GM15510 (cell line): ENCODE data around the gene MFN1.

Experiments used
- POLR2A ChIP-seq: IDR thresholded peaks from 3 replicates; pipeline ENCODE4 v1.6.1; 2011; ENCODE audit warnings: borderline replicate concordance; ENCODE audit not compliant: insufficient read length; ENCODE audit errors: extremely low read depth

The MFN1 gene

DNA sequence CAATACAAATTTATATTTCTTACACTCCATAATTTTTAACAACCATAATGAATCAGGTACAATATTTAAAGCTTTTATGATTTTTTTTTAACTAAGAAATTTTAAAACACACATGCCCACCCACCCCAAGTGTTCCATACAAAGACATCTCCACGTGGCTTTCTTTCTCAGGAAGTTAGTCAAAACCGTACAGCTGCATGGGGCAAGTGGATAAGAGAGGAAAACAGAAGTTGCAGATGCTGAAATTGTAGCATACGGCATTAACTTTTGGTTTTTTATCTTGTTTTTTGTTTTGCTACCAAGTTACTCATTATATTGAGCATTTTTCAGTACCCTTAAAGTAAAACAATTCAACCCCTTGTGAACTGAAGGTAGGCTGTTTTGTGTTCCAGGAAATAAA lies 89.0 kb downstream of the MFN1 start:
- no peak for TF ChIP-seq POLR2A

DNA sequence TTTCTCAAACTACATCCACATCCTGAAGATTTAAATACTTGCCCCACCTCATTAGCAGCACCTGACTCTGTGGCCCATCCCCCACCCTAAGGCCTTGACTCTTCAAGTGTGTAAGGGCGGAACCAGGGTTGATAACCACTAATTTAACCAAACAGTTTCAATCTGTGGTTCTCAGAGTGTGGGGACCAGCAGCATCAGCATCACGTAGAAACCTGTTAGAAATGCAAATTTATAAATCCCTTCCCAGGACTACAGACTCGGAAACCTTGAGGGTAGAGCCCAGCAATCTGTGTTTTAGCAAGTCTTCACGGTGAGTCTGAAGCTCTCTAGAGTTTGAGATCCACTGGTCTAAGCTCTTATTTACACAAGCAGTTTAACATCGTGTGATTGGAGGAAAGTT lies 91.3 kb downstream of the MFN1 start:
- no peak for TF ChIP-seq POLR2A
